ENCODE data around the gene UBE2I.

Gene UBE2I

DNA sequence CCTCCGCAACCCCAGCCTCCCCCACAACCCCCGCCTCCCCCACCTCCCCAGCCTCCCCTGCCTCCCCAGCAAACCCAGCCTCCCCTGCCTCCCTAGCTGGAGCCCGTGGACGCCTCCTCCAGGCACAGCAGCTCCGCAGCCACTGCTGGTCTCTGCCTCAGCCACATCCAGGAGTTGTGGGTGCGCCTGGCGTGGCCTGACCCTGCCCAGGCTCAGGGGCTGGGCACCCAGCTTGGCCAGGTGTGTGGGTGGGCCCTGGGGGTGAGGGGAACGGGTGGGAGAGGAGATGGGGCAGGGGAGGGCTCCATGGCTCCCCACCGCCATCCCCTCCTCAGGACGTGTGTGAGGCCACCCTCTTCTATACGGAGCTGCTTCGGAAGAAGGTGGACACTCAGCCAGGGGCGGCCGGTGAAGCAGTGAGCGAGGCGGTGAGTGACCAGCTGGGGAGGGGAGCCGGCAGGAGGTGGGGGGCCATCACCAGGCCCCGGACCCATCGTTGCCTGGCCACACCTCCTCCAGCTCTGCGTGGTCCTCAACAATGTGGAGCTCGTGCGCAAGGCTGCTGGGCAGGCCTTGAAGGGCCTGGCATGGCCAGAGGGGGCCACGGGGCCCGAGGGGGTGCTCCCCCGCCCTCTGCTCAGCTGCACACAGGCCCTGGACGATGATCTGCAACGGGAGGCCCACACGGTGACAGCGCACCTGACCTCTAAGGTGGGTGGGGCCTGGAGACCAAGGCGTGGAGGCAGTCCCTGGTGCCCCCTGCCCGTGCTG lies 36.4 kb downstream of the UBE2I start:
- no peak for DNase-seq

DNA sequence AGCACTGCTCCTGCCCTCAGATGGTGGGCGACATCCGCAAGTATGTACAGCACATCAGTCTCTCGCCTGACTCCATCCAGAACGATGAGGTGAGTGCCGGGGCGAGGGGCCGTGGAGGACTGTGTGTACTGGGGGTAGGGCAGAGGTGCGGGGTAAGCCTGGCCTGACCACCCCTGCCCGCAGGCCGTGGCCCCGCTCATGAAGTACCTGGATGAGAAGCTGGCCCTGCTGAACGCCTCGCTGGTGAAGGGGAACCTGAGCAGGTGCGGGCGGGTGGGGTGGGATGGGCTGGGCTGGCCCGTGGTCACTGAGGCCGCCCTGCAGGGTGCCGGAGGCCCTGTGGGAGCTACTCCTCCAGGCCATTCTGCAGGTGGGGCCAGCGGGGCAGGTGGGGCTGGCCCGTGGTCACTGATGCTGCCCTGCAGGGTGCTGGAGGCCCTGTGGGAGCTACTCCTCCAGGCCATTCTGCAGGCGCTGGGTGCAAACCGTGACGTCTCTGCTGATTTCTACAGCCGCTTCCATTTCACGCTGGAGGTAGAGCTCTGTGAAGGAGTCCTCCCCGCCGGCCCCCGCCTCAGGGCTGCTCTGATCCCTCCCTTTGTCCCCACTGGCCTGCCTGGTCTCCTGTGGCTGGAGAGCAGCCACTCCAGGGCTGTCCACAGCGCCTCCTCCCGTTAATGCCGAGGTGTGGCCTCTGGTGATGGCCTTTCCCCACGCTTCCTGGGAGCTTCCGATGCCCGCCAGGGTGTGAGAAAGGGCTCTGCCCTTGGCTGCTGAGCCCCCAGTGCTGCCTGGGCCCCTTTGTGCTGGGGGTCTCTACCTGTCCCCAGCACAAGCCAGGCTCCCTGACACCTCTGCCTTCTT lies 37.2 kb downstream of the UBE2I start:
- DNase-seq, result no peak

DNA sequence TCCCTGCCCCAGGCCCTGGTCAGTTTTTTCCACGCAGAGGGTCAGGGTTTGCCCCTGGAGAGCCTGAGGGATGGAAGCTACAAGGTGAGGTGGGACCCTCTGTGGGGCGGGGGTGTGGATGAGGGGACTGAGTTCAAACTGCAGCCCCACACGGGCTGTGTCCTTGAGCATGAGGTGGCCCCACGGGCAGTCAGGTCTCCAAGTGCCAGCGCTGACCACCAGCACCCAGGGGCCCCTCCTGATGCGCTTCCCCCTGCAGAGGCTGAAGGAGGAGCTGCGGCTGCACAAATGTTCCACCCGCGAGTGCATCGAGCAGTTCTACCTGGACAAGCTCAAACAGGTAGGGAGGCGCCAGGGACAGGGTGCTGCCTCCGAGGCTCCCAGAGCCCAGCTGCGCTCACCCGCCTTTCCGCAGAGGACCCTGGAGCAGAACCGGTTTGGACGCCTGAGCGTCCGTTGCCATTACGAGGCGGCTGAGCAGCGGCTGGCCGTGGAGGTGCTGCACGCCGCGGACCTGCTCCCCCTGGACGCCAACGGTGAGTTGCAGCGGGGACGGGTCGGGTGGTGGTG lies 37.9 kb downstream of the UBE2I start:
- no peak for DNase-seq

DNA sequence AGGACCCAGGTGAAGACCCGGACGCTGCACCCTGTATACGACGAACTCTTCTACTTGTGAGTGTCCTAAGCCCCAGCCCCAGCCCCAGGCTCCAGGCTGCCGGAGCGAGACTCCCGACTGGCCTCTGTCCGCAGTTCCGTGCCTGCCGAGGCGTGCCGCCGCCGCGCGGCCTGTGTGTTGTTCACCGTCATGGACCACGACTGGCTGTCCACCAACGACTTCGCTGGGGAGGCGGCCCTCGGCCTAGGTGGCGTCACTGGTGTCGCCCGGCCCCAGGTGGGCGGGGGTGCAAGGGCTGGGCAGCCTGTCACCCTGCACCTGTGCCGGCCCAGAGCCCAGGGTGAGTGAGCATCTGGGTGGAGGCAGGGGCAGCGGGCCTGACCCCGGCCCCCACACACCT lies 38.5 kb downstream of the UBE2I start:
- no peak for DNase-seq

DNA sequence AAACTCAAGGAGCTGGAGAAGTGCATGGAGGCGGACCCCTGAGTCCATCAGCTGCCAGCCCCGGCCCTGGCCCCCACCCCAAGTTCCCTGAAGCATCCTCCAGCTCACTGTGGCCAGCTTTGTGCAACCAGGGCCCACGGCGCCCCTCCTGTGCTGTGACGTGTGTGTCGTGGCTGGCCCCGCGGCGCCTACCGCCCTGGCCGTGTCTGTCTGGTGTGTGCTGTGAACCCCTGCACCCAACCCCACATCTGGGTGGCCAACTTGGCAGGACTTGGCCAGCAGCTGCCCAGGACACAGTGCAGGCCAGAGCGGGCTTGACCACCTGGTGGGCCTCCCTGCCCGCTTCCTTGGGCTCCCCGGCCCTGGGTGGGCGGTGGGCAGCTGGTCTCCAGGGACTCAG lies 39.0 kb downstream of the UBE2I start:
- no peak for DNase-seq

DNA sequence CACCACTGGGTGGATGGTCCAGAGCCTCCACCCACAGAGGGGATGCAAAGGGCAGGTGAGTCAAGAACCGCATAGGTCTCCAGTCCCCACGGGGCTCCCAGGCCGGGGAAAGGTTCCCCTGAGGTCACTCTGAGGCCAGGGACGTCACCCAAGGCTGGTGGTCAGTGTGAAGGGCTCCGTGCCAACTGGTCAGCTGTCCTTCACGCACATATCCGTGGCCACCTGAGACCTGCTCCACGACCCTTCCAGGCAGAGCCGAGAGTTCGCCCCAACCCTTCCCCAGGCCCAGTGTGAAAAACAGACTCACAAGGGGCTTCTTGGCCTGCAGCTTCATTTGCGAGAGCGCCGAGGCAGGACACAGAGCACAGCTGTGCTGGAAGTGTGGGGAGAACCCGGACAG lies 39.5 kb downstream of the UBE2I start:
- DNase-seq, result no peak

DNA sequence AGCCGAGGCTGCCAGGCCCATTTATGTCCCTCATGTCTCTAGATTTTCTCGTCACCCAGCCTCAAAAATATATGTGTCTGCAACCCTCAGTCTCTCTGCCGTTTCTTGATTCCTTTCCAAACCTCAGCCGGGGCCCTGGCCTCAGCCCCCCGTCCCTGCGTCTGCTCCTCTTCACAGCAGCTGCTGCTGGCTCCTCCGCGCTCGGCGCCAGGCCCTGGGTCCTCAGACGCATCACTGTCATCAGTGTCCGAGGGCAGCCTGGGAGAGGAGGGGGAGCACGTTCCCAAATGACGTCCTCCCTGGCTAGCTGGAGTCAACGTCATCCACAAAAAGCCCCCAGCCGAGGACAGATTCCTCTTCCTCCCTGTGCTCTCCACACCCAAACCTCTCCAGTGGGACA lies 39.9 kb downstream of the UBE2I start:
- DNase-seq, result no peak

DNA sequence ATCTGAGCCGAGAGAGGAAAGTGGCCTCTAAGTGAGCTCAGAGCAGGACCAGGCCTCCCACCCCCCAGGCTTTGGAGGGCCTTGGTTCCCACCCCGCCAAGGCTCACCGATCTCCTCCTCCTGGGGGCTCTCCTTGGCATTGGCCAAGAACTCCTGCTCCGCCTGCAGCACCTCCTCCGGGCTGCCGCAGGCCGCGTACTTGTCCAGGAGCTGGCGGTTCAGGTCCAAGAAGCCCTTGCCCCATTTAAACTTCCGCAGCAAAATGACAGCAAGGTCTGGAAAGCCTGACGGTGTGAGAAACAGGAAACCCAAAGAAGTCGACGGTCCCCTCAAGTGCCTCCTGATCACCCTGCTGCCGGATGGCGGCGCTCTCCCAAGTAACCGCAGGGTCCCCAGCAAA lies 40.5 kb downstream of the UBE2I start:
- DNase-seq, result no peak

DNA sequence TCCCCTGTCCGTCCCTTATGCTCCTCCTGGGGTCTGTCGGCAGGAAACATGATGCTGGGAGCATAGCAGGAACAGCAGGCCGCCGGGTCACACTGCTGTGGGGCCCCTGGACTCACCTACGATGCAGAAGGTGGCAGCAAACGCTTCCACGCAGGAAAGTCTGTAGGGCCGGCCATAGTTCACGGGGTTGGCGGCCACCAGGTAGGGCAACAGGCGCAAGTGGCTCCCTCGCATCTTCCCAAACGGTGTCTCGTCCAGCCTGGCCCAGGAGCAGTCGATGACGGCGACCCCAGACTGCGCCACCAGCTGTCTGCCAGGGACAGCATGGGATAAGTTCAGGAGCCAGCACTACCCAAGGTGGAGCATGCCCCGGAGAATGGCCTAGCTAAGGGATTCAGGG lies 41.3 kb downstream of the UBE2I start:
- no peak for DNase-seq

DNA sequence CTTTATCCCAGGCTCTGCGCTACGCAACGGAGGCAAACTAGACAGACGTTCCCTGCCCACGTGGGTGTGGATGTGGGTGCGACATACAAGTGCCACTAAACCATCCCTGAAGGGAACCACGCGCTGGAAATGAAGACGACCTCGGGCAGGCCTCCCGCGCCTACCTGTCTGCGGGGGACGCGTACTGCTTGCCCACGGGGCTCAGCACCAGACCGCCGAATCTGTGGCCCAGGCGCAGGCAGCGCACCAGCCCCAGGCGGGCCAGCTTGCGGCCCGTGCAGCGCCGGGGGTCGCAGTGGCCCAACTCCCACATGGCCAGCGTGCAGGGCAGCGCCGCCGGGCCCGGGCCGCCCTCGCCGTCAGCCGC lies 41.8 kb downstream of the UBE2I start:
- no peak for DNase-seq

DNA sequence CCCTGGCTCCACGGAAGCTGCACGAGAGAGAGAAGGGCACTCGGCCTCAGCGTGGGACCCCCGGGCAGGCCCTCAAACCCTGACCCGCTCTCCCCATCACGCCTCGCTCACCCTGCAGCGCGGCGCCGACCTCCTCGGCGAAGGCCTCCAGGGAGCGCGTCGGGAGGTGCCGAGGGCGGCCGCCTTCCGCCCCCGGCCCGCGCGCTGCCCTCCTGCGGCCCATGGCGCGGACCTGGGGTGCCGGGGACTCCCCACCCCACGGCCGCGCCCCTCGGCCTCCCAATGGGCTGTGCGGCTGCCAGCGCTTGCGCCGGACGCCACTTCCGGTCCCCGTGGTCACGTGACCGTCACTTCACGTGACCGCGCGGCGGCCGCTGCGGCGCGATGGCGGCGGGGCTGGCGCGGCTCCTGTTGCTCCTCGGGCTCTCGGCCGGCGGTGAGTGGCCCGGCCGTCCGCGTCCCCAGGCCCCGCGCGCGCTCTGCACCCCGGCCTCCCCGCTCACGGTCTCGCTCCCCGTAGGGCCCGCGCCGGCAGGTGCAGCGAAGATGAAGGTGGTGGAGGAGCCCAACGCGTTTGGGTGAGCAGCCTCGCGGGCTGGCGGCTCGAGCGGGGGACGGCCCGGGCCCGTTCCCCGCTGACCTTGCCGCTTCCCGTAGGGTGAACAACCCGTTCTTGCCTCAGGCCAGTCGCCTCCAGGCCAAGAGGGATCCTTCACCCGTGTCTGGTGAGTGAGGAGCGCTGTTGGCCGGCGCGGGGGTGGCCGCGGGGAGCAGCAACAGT lies 42.3 kb downstream of the UBE2I start, which contains the start of the genes GNPTG and TSR3:
Gene GNPTG, plus strand, starts transcription at position 350 of the 781 bp plus-strand sequence. Its CDS starts 35 bp downstream, at position 385.
Gene TSR3, minus strand, starts transcription at position 297 of the 781 bp plus-strand sequence. Its CDS starts 74 bp downstream, at position 223.
- DNase-seq, result no peak

DNA sequence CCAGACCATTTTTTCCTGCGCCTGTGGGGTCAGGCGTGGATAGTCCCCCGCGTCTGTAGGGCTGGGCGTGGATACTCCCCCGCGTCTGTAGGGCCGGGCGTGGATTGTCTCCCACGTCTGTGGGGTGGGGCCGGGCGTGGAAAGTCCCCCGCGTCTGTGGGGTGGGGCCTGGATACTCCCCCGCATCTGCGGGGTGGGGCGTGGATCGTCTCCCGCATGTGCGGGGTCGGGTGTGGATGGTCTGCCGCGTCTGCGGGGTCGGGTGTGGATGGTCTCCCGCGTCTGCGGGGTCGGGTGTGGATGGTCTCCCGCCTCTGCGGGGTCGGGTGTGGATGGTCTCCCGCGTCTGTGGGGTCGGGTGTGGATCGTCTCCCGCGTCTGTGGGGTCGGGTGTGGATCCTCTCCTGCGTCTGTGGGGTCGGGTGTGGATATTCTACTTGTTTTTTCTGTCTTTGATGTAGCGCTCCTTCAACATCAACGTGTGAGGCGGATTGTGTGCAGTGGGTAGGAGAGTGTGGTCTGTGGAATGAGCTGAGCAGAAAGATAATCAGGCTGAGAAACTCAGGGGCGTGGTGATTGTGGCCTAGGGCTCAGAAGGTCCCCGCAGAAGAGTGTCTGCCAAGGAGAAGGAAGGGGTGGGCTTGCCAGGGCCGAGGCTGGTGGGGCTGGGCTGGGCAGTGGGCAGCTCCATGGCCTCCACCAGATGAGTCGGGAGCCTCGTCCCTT lies 45.5 kb downstream of the UBE2I start:
- DNase-seq, result no peak

DNA sequence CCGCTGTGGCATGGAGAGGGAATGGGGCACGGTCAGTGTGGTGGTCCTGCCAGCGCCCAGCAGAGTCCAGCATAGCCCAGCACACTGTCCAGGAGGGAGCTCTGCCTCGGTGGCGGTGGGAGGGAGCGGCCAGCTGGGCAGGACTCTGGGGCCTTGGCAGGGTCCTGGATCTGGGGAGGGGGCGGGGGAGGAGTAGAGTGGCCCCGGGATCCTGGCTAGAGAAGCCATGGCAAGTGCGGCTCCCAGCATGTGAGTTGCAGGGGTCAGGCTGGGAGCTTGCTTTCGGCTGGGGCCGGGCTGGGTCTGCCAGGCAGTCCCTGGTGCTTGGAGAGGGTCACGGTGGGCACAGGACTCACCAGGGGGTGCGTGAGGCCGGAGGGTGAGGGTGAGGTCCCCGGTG lies 46.2 kb downstream of the UBE2I start:
- no peak for DNase-seq

DNA sequence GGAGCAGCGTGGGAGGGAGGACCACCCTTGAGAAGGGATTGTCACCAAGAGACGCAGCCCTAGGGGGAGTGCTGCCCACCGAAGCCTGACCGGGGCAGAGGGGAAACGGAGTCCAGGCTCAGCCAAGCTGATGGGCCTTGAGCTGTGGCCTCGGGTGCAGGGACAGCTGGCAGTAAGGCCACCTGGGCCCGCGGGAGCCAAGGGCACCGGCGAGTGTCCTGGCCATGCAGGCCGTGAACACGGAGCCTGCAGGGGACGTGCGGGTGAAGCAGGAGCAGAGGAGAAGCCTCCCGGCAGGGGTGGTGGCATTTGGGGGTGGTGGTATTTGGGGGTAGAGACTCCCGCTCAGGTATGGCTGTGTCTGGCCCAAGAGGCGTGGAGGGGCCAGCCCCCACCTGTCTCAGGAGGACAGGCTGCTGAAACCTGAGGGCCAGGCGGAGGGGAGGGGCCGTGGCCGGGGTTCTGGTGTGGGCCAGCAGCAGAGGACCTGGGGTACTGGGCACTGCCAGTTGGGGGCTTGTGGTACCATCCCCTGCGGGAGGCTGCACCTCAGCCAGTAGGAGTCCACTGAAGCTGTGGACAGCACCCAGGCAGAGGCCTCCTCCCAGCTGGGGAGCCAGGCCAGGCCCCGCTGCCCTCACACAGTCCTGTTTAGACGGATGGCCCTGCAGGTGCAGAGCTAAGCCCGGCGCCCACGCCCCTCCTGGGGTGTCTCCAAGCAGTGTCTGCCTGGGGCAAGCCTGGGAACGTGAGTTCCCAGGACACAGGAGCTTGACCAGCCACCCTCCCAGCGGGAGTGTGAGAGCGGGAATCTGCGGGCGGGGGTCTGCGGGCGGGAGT lies 46.8 kb downstream of the UBE2I start:
- DNase-seq, result no peak

DNA sequence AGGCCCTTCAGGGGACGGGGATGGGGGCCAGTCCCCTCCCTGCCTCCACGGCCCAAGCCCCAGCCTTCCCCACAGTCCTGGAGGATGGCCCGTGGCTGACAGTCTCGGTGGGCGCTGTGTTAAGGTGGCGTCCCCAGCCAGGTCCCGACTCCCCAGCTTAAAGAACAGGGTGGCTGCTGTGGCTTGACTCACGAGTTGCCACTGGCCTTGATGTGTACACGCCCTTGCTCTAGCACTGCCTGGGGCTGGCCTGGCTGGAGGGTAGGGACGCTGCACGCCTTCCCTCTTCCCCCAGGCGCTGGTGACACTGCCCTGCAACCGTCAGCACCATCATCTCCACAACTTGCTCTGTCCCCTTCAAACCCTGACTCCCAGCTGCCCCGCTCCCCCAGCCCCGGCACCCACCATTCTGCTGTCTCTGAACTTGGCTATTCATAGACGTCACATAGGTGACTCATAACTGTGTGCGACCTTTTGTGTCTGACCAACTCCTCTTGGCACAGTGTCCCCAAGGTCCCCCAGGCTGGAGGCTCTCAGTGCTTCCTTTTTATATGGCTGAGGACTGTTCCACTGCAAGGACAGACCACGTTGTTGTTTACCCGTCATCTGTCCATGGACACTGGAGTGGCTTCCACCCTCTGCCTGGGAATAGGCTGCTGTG lies 48.6 kb downstream of the UBE2I start:
- no peak for DNase-seq

DNA sequence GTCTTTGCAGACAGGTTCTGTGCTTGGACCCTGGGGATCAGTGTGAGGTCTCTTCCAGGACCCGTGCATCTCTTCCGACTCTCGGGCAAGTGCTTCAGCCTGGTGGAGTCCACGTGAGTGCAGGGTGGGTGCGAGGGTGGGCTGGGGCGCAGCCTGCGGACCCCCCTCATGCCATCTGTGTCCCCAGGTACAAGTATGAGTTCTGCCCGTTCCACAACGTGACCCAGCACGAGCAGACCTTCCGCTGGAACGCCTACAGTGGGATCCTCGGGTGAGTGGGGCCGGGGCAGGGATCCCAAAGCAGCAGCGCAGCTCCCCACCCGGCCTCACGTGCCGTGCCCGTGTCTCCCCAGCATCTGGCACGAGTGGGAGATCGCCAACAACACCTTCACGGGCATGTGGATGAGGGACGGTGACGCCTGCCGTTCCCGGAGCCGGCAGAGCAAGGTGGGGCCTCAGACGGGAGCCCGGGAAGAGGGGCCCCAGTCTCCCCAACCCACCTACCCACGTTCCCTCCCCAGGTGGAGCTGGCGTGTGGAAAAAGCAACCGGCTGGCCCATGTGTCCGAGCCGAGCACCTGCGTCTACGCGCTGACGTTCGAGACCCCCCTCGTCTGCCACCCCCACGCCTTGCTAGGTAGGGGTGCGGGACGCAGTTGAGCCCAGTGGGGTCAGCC lies 52.4 kb downstream of the UBE2I start:
- DNase-seq, result no peak

DNA sequence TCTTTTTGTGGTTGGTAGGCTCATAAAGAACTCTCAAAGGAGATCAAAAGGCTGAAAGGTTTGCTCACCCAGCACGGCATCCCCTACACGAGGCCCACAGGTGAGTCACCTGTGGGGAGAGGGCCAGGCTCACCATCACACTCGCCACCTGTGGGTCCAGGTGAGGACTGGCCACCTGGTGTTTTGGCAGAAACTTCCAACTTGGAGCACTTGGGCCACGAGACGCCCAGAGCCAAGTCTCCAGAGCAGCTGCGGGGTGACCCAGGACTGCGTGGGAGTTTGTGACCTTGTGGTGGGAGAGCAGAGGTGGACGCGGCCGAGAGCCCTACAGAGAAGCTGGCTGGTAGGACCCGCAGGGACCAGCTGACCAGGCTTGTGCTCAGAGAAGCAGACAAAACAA lies 53.4 kb downstream of the UBE2I start:
- no peak for DNase-seq

DNA sequence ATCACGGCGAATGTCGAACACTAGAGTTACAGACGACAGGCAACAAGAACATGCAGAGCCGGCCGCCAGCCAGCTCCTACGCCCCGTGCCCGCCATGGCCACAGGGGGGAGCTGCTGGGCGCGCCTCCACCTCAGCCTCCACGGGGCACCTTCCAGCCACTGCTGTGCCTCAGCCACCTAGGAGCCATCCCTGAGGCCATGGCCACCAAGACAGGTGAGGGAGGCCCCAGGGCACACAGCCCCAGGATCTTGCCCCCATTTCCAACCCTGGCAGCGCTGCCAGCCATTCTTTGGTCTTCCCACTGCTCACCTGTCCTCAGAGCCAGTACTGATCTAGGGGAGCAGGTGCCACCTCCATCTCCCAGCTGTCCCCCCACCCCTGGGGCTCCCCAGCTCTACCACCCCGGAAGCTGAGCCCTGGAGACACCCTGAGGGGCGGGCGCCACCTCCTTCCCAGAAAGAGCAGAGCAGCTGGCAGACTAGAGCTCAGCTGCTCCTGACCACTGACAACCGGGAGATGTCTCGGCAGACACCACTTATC lies 54.1 kb downstream of the UBE2I start:
- DNase-seq, result no peak

DNA sequence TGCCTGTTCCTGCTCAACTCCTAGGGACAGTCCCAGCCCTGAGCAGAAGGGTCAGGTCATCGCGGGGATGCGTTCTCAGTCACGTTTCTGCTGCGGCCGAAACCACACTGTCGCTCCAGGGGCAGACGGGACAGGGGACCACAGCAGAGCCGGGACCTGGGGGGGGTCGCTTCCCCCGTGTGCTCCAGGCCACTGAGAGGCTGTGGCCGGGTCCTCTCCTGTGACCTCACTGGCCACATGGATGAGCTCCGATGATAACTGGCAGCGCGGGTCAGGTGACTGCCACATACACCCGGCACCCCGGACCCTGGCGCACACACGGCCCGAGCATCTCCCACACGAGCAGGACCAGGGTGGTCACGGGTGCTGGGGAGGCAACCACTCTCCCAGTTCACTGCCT lies 55.1 kb downstream of the UBE2I start:
- DNase-seq, result no peak
